Nephron (organoid): ENCODE measurements around the gene DHCR7.

Experiments used
- H3K27ac Mint-ChIP-seq, 3 experiments: 2 replicates each; pipeline ENCODE4 v1.8.0; 2020; ENCODE audit warnings: mixed read lengths in 3 of 3, mild to moderate bottlenecking in 2 of 3, moderate library complexity in 1 of 3
- H3K27me3 Mint-ChIP-seq: 2 replicates; pipeline ENCODE4 v1.8.0; 2021; ENCODE audit warnings: low read depth, mild to moderate bottlenecking, moderate library complexity, mixed read lengths
- H3K36me3 Mint-ChIP-seq: 2 replicates; pipeline ENCODE4 v1.8.0; 2020; ENCODE audit warnings: low read depth, mixed read lengths
- H3K4me1 Mint-ChIP-seq: 2 replicates; pipeline ENCODE4 v1.8.0; 2020; ENCODE audit warnings: mixed read lengths
- H3K4me3 Mint-ChIP-seq, 3 experiments: 2 replicates each; pipeline ENCODE4 v1.8.0; 2020; ENCODE audit warnings: mild to moderate bottlenecking in 3 of 3, mixed read lengths in 3 of 3, moderate library complexity in 2 of 3
- H3K9me3 Mint-ChIP-seq: 2 replicates; pipeline ENCODE4 v1.8.0; 2020; ENCODE audit warnings: mixed read lengths
- TF ChIP-seq, protein P1 (sequence below), 3 experiments: fragments of 200-600 bp; sonication (generic); IDR thresholded peaks; one replicate each; pipeline ENCODE4 v1.5.0; 2021; ENCODE audit warnings: antibody characterized with exemption in 3 of 3; ENCODE audit not compliant: unreplicated experiment in 3 of 3

The DHCR7 gene

DNA sequence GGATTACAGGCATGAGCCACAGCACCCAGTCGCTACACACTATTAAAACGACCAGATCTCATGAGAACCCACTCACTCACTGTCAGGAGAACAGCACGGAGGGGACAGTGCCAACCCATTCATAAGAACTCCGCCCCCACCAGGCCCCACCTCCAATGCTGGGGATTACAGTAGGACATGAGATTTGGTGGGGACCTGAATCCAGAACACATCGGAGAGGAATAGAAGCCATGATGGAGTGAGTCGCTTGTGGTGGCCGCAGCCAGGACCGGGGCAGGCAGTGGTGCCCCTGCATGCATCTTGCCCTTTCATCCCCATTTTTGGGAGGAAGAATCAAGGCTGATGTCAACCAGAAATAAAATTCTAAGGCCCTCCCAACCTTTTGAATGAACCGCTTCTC is 13.5 kb upstream of the DHCR7 start:
- H3K4me1 Mint-ChIP-seq: no peaks in the 10 kb centered on the region
- no peak overlapping the region for H3K27ac Mint-ChIP-seq
- H3K27me3 Mint-ChIP-seq: no peaks in the 10 kb centered on the region
- TF ChIP-seq, protein P1, sequence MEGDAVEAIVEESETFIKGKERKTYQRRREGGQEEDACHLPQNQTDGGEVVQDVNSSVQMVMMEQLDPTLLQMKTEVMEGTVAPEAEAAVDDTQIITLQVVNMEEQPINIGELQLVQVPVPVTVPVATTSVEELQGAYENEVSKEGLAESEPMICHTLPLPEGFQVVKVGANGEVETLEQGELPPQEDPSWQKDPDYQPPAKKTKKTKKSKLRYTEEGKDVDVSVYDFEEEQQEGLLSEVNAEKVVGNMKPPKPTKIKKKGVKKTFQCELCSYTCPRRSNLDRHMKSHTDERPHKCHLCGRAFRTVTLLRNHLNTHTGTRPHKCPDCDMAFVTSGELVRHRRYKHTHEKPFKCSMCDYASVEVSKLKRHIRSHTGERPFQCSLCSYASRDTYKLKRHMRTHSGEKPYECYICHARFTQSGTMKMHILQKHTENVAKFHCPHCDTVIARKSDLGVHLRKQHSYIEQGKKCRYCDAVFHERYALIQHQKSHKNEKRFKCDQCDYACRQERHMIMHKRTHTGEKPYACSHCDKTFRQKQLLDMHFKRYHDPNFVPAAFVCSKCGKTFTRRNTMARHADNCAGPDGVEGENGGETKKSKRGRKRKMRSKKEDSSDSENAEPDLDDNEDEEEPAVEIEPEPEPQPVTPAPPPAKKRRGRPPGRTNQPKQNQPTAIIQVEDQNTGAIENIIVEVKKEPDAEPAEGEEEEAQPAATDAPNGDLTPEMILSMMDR (IDR thresholded peaks at IDR 0.05; ENCODE audit: unreplicated experiment in 3 of 3): no peak
- no peak overlapping the region for H3K4me3 Mint-ChIP-seq
- no peaks in the 10 kb centered on the region for H3K9me3 Mint-ChIP-seq
- peaks cover 32% of the 10 kb centered on the region for H3K36me3 Mint-ChIP-seq

DNA sequence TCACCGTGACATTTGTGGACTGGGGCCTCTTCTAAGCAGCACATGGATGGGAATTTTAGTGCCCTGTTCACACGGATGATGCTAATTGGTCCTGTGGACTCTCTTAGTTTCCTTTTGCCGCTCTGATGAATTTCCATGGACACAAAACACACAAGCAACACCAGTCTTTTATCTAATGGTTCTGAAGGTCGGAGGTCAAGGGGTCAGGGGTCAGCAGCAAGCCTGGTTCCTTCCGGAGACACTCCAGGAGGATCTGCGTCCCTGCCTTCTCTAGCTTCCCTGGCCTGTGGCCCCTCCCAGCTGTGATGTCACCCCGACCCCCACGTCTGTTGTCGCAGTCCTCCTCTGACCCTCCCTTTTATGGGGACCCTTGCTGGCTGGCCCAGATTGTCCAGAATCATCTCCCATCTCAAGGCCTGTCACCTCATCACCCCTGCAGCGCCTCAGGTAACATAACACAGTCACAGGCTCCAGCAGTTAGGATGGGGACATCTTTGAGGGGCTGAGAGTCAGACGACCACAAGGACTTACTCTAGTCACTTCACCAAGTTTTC is 11.7 kb upstream of the DHCR7 start:
- Mint-ChIP-seq H3K4me1 (peaks cover under 1% of the 10 kb centered on the region), H3K36me3 (peaks cover 38% of the 10 kb centered on the region), H3K4me3 (no peak overlapping the region), H3K27ac (no peak overlapping the region), H3K27me3 (no peaks in the 10 kb centered on the region), H3K9me3 (no peaks in the 10 kb centered on the region)
- TF ChIP-seq, protein P1 (IDR thresholded peaks at IDR 0.05; ENCODE audit: unreplicated experiment in 3 of 3): no peak

DNA sequence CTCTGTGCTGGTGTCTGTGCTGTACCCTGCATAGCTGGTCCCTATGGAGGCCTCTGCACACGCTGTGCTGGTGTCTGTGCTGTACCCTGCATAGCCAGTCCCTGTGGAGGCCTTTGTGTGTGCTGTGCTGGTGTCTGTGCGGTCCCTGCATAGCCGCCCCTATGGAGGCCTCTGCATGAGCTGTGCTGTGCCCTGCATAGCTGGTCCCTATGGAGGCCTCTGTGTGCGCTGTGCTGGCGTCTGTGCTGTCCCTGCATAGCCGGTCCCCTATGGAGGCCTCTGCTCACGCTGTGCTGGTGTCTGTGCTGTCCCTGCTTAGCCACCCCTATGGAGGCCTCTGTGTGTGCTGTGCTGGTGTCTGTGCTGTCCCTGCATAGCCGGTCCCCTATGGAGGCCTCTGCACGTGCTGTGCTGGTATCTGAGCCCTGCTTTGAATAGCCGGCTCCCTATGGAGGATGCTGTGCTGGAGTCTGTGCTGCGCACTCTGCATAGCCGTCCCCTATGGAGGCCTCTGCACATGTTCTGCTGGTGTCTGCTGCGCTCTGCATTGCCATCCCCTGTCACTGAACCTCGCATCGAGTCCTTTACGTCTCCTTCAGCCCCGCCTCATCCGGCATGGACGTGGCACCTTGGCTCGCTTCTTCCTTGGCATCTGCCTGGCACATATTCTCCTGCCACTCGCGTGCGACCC is 11.0 kb upstream of the DHCR7 start:
- H3K27me3 Mint-ChIP-seq: no peaks in the 10 kb centered on the region
- H3K36me3 Mint-ChIP-seq: peaks cover 38% of the 10 kb centered on the region
- H3K4me1 Mint-ChIP-seq: peaks cover 5% of the 10 kb centered on the region
- H3K27ac Mint-ChIP-seq: no peak overlapping the region
- no peaks in the 10 kb centered on the region for H3K9me3 Mint-ChIP-seq
- H3K4me3 Mint-ChIP-seq: no peak overlapping the region
- TF ChIP-seq, protein P1 (IDR thresholded peaks at IDR 0.05; ENCODE audit: unreplicated experiment in 3 of 3): no peak

DNA sequence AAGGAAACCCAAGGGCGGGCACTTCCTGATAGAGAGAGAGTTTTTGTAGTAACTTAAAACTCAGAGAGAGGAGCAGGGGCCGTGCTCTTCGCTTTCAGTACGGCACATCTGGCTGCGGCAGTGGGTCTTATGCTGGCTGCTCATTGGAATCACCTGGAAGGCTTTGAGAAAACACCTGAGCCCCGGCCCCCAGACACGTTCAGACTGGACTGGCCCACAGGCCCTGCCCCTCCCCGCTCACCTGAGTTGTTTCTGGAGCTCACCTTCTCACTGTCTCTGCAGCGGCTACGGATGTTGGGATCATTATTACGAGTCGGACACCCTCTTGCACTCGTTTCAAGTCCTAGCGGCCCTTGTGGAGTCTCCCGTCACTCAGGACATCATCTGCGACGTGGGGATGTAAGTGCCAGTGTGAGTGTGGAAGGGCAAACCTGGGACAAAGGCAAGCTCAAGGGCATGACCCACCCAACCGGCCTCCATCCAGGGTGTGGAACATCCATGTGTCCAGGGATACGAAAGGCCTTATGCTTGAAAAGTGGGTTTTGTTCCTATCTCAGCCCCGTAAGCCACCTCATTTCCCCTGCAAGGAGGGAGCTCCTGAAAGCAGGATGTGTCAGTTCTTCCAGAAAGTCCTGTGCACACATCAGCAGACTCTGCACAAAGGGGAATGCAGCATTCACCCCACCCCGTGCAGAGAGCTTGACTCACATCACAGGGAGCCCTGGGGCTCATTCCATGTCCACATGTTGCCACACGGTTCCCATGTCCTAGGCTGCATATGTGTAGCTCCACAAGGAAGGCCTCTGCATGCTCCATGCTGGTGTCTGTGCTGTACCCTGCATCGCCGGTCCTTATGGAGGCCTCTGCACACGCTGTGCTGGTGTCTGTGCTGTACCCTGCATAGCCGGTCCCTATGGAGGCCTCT is 10.2 kb upstream of the DHCR7 start:
- peaks cover 5% of the 10 kb centered on the region for H3K4me1 Mint-ChIP-seq
- no peak overlapping the region for H3K27ac Mint-ChIP-seq
- H3K9me3 Mint-ChIP-seq: no peaks in the 10 kb centered on the region
- H3K36me3 Mint-ChIP-seq: peaks cover 35% of the 10 kb centered on the region
- TF ChIP-seq, protein P1 (IDR thresholded peaks at IDR 0.05; ENCODE audit: unreplicated experiment in 3 of 3): no peak
- H3K27me3 Mint-ChIP-seq: no peaks in the 10 kb centered on the region
- no peak overlapping the region for H3K4me3 Mint-ChIP-seq

DNA sequence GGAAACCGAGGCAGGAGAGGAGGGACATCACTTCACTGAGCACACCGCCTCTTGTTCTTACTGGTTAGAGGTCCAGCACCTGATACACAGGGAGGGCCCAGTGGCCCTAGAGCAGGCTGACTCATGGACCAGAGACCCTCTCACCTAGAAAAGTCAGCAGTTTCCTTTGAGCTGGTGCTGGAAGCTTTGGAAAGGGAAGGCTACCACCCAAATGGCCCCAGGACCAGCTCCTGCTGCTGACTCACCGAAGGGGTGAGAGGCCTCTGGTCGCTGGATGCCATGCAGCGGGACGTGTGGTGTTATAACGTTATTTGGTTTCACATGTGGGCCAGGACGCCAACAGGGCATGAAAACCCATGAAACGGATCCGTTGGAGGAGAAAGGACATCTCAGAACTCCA is 8.6 kb upstream of the DHCR7 start:
- H3K9me3 Mint-ChIP-seq: no peaks in the 10 kb centered on the region
- peaks cover 13% of the 10 kb centered on the region for H3K4me1 Mint-ChIP-seq
- H3K27ac Mint-ChIP-seq: no peak overlapping the region

More for the DNA sequence above, 8.6 kb upstream of the DHCR7 start:
- H3K36me3 Mint-ChIP-seq: peaks cover 30% of the 10 kb centered on the region
- TF ChIP-seq, protein P1 (IDR thresholded peaks at IDR 0.05; ENCODE audit: unreplicated experiment in 3 of 3): no peak
- no peak overlapping the region for H3K4me3 Mint-ChIP-seq
- no peaks in the 10 kb centered on the region for H3K27me3 Mint-ChIP-seq
